SU-DHL-6 (cell line): Measurements from ENCODE around the gene GNA14.

ENCODE experiments used
- EZH2phosphoT487 ChIP-seq: fragments of 200-600 bp; sonication (generic), shearing (Covaris generic); conservative IDR thresholded peaks from 2 replicates; pipeline ENCODE4 v1.6.1; 2018; ENCODE audit warnings: mild to moderate bottlenecking, antibody characterized with exemption, low read length, moderate library complexity, mixed read lengths
- TF ChIP-seq, protein P1 (sequence below): fragments of 200-600 bp; sonication (generic); IDR thresholded peaks from one replicate; pipeline ENCODE4 v1.5.1; 2017; ENCODE audit warnings: antibody characterized with exemption, mild to moderate bottlenecking, low read length, moderate library complexity; ENCODE audit not compliant: insufficient read depth, poor library complexity, severe bottlenecking

DNA sequence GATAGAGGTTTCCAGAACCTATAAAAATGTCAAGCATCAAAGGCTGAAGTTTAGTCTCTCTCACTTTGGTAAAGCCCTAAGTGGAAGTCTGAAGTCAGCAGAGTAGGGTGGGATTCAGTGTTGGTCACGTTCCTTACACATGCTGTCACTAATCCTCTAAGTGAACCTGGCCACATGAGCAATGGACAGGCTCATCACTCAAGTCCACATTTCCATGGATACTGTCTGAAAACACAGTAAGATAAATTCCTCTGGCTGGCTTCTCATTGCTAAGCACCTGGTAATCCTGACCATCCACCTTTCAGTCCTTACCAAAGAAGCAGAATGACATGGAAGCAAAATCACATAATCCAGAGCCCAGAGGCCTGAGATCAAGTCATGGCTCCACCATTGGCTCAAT lies 43.8 kb downstream of the GNA14 start:
- TF ChIP-seq, protein P1, sequence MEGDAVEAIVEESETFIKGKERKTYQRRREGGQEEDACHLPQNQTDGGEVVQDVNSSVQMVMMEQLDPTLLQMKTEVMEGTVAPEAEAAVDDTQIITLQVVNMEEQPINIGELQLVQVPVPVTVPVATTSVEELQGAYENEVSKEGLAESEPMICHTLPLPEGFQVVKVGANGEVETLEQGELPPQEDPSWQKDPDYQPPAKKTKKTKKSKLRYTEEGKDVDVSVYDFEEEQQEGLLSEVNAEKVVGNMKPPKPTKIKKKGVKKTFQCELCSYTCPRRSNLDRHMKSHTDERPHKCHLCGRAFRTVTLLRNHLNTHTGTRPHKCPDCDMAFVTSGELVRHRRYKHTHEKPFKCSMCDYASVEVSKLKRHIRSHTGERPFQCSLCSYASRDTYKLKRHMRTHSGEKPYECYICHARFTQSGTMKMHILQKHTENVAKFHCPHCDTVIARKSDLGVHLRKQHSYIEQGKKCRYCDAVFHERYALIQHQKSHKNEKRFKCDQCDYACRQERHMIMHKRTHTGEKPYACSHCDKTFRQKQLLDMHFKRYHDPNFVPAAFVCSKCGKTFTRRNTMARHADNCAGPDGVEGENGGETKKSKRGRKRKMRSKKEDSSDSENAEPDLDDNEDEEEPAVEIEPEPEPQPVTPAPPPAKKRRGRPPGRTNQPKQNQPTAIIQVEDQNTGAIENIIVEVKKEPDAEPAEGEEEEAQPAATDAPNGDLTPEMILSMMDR, result no peak
- TF ChIP-seq EZH2phosphoT487, result no peak
